Loucy (cell line): Measurements from ENCODE around the gene MAP2K1.

Source experiments
- H2AFZ ChIP-seq: fragments of 200-600 bp; sonication (generic); 2 replicates; pipeline ENCODE4 v1.6.0; 2016; ENCODE audit warnings: antibody characterized with exemption, mild to moderate bottlenecking, low read length, moderate library complexity
- H3F3A ChIP-seq: fragments of 200-600 bp; 2 replicates; pipeline ENCODE4 v1.6.0; 2016; ENCODE audit warnings: antibody characterized with exemption, low read depth, mild to moderate bottlenecking
- H3K27me3 ChIP-seq: fragments of 200-600 bp; sonication (generic); 2 replicates; pipeline ENCODE4 v1.6.1; 2014; ENCODE audit warnings: low read length, mild to moderate bottlenecking; ENCODE audit not compliant: insufficient read depth, poor library complexity, severe bottlenecking
- H3K36me3 ChIP-seq: fragments of 200-600 bp; sonication (generic); 2 replicates; pipeline ENCODE4 v1.6.1; 2016; ENCODE audit warnings: low read length; ENCODE audit not compliant: insufficient read depth
- H3K4me1 ChIP-seq: fragments of 200-600 bp; sonication (generic); 2 replicates; pipeline ENCODE4 v1.5.1; 2014; ENCODE audit warnings: low read length, mild to moderate bottlenecking; ENCODE audit not compliant: insufficient read depth, poor library complexity, severe bottlenecking
- H3K4me2 ChIP-seq: fragments of 200-600 bp; sonication (generic); 2 replicates; pipeline ENCODE4 v1.6.0; 2014; ENCODE audit warnings: antibody characterized with exemption, low read length, low read depth, mild to moderate bottlenecking; ENCODE audit not compliant: poor library complexity, severe bottlenecking
- H3K4me3 ChIP-seq: fragments of 200-600 bp; sonication (generic); 2 replicates; pipeline ENCODE4 v1.5.1; 2014; ENCODE audit warnings: low read length, mild to moderate bottlenecking, mixed read lengths; ENCODE audit not compliant: poor library complexity, severe bottlenecking
- H3K79me2 ChIP-seq: fragments of 200-600 bp; sonication (generic); 2 replicates; pipeline ENCODE4 v1.6.1; 2014; ENCODE audit warnings: low read length; ENCODE audit not compliant: insufficient read depth
- H3K9ac ChIP-seq: fragments of 200-600 bp; sonication (generic); 2 replicates; pipeline ENCODE4 v1.6.0; 2014; ENCODE audit warnings: mild to moderate bottlenecking, low read depth, low read length, moderate library complexity; ENCODE audit not compliant: poor library complexity, severe bottlenecking
- H3K9me2 ChIP-seq: fragments of 200-600 bp; sonication (generic); replicated peaks from 2 replicates; pipeline ENCODE4 v1.6.1; 2016; ENCODE audit warnings: low read depth, low read length, mixed read lengths
- H3K9me3 ChIP-seq: fragments of 200-600 bp; sonication (generic); 2 replicates; pipeline ENCODE4 v1.6.1; 2014; ENCODE audit warnings: mild to moderate bottlenecking, antibody characterized with exemption, low read length, low read depth; ENCODE audit not compliant: insufficient read depth
- H4K20me1 ChIP-seq: fragments of 200-600 bp; sonication (generic); 2 replicates; pipeline ENCODE4 v1.6.0; 2014; ENCODE audit warnings: antibody characterized with exemption, low read length, mild to moderate bottlenecking; ENCODE audit not compliant: insufficient read depth, poor library complexity, severe bottlenecking
- CTCF ChIP-seq: fragments of 200-600 bp; sonication (generic); conservative IDR thresholded peaks from 2 replicates; pipeline ENCODE4 v1.5.1; 2014; ENCODE audit warnings: mild to moderate bottlenecking, antibody characterized with exemption, low read length
- EZH2phosphoT487 ChIP-seq: fragments of 200-600 bp; IDR thresholded peaks from 2 replicates; pipeline ENCODE4 v1.6.1; 2018; ENCODE audit warnings: antibody characterized with exemption, mild to moderate bottlenecking, moderate library complexity, borderline replicate concordance

MAP2K1 gene

DNA sequence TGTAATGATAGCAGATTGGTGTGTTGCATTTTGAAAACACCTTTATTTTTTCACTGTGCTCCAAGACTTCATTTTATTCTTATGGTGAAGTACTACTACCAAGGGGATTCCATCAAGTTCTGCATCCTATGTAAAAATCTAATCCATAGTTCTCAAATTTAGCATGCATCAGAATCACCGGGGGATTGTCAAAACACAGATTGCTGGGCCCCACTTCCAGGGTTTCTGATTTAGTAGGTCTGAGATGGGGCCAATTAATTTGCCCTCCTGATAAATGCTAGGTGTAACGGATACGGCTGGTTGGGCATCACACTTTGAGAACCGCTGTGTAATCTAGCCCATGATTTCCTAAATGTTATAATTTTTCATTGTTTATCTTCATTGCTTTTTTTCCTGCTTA is 119.1 kb downstream of the MAP2K1 start:
- no peak for TF ChIP-seq EZH2phosphoT487
- TF ChIP-seq CTCF, result no peak
- H3K27me3 ChIP-seq, result peaks cover 7% of the 10 kb centered on the region
- H3K9ac ChIP-seq, result peak overlapping the region; percentile 97
- H2AFZ ChIP-seq, result peak overlapping the region; percentile 98; the same call in 1 of the 2 replicates
- peaks cover 37% of the 10 kb centered on the region for H4K20me1 ChIP-seq
- no peaks in the 10 kb centered on the region for H3K9me2 ChIP-seq
- no peaks in the 10 kb centered on the region for H3K9me3 ChIP-seq
- peak overlapping the region; percentile 88 for H3K4me2 ChIP-seq
- H3K79me2 ChIP-seq, result peaks cover 74% of the 10 kb centered on the region
- H3K36me3 ChIP-seq, result peaks cover 25% of the 10 kb centered on the region
- peaks cover 10% of the 10 kb centered on the region; the same call in 1 of the 2 replicates for H3F3A ChIP-seq
- peak overlapping the region; percentile 99 for H3K4me3 ChIP-seq
- H3K4me1 ChIP-seq, result peaks cover 54% of the 10 kb centered on the region

DNA sequence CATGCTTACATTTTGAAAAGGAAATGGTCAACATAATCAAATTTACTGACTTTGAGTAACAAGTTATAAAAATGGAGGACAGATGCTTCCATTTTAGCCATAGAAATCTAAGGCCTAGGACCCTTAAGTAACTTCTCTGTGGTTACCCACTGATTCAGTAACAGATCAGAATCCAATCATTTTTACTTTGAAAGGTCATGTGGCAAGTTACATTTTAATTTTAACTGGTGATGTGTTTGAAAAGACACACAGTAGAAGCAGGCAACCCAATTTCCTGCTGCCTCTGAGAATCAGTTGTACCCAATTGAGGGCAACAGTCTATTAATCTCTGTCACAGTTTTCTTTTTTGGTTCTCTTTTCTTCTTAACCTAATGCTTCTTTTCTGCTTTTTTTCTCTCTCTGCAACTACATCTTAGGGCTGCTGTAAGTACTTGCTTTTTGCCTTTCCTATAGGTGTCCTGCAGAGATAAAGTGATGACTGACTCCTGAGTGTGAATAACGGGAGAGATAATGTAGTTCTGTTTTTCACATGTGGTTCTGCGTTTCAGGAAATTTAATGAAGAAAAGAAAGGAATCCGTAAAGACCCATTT is 121.7 kb downstream of the MAP2K1 start:
- Histone ChIP-seq H3K4me2 (peak overlapping the region; percentile 67), H2AFZ (peak overlapping the region; percentile 30; the same call in 1 of the 2 replicates), H3K9me2 (no peaks in the 10 kb centered on the region), H3K4me3 (peak overlapping the region; percentile 42), H3K9ac (peak overlapping the region; percentile 51), H3K36me3 (no peaks in the 10 kb centered on the region), H3F3A (no peaks in the 10 kb centered on the region), H3K27me3 (peaks cover 7% of the 10 kb centered on the region), H3K9me3 (no peaks in the 10 kb centered on the region), H4K20me1 (peaks cover 12% of the 10 kb centered on the region), H3K4me1 (peaks cover 35% of the 10 kb centered on the region), H3K79me2 (peaks cover 48% of the 10 kb centered on the region)
- no peak for TF ChIP-seq CTCF
- no peak for TF ChIP-seq EZH2phosphoT487

GRCh38 chr15:66514586-66514985 is 127.9 kb downstream of the MAP2K1 start:
- H3K9me2 ChIP-seq, result no peaks in the 10 kb centered on the region
- H3K4me3 ChIP-seq, result no peak overlapping the region
- no peaks in the 10 kb centered on the region for H3F3A ChIP-seq
- H4K20me1 ChIP-seq, result no peaks in the 10 kb centered on the region
- H3K4me2 ChIP-seq, result no peak overlapping the region
- no peaks in the 10 kb centered on the region for H3K79me2 ChIP-seq
- H3K9me3 ChIP-seq, result no peaks in the 10 kb centered on the region
- no peaks in the 10 kb centered on the region for H3K4me1 ChIP-seq
- H3K9ac ChIP-seq, result no peak overlapping the region
- no peak for TF ChIP-seq CTCF
- no peak for TF ChIP-seq EZH2phosphoT487
- peaks cover 4% of the 10 kb centered on the region; the same call in 1 of the 2 replicates for H3K36me3 ChIP-seq
- H2AFZ ChIP-seq, result no peak overlapping the region
- no peaks in the 10 kb centered on the region for H3K27me3 ChIP-seq
